Kidney capillary endothelial cell (primary cell): ENCODE results near the gene ITPRIP.

Experiments
- DNase-seq: peaks from one replicate; pipeline ENCODE4 v3.0.0-alpha.2; 2018; ENCODE audit warnings: low spot score

The ITPRIP gene

DNA sequence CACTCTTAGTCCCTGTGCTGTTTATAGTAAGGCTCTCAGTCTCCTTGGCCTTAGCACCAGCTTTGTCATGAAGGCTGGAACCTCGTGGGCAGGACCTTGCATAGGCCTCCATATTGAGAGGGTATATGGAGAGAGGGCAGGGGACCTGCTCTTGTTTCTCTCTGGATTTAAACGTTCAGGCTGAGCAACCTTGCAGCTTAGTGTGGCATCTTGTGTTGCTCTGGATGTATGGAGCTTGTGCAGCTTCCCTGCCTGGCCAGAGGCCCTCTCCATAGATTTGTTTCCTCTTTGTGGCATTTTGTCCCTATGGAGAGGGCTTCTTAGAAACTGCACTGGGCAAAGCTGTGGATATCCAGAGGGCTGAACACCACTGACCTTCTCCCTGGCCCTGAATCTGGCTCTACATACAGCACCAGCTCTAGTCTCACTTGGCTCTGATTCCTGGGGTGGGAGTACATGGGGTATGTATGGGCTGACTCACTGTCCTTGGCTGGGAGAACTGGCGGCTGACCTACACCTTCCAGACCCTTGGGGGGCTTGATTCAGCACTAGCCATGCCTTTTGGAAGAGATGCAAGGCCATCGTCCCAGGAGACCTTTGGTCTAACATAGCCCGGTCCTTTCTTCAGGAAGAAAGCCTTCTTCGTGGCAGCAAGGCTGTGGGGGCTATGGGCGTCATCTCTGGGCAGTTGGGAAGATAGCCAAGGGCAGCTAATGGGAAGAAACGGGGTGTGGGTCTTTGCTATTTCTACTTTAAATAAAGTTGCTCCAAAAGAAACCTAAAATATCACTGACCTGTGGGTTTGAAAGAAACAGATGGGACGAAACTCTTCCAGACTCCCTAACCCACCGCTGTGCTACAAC, 30.5 kb downstream of the ITPRIP start:
- no peak for DNase-seq

- no peak for DNase-seq
Measured at GRCh38 chr10:104306897-104307296, 31.4 kb downstream of the ITPRIP start.

- no peak for DNase-seq
Measured at GRCh38 chr10:104304927-104305326, 33.3 kb downstream of the ITPRIP start.

- no peak for DNase-seq
Measured at GRCh38 chr10:104304356-104304745, 33.9 kb downstream of the ITPRIP start.

DNA sequence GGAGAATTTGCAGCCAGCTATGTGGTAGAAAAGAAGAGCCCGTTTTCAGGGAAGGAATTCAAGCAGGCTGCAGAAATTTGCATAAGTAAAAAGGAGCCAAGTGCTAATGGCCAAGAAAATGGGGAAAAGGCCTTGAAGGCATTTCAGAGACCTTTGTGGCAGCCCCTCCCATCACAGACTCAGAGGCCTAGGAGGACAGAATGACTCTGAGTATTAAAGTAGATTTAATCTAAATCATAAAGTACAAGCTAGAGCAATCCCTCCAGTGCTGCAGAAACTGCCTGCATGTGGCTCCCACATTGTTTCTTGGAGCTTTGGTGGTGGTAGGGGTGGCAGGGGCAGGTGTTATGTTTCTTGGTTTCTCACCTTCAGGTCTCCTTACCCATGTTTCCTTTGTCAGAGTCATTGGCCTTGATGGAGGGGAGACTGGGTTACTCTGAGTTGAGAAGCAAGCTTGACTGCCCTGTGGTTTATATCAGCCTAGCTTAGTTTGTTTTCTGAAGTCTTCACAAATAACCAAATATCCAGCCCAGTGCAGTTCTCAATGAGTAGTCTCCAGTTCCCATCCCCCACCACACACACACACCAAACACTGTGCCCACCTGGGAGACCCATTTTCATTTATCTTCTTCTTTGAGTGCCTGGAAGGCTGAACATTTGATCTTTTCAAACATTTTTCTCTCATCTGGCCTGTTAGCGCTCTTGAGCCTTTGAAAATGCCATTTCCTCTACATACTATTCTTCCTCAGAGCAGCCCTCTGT, 34.5 kb downstream of the ITPRIP start:
- DNase-seq: no peak

GRCh38 chr10:104301907-104302690, 36.2 kb downstream of the ITPRIP start:
- DNase-seq: no peak

GRCh38 chr10:104300736-104301292, 37.5 kb downstream of the ITPRIP start:
- peak; percentile 95 for DNase-seq

DNA sequence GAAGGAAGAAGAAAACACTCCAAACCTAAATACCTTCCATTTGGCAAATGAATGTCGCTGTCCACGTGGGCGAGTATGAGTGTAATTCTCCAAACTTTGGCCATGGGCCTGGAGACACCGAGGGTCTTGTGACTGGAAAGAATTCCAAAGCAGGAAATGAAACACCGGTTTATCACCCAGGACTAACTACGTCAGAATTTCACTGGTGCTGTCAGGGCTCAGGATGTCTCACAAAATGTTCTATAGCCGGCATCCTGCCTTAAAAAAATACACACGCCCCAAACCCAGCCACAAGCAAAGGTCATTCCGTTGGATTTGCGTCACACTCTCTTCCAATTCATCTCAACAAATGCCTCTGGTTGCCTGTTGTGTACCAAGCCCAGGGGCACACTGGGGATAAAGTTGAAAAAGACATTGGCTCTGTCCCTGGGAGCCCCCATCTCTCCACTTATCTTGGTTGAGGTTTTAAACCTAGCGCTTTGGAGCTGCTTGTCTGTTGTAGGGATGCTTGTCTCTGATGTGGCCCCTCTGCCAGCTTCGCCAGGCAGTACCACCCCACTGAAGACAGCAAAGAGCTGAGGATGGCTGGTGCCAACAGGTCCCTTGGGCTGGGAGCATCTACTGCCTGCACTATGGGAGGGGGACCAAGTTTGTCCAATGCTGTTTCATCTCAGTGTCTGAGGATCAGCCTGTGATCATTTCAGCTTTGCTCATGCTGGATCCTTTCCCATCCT, 38.1 kb downstream of the ITPRIP start:
- peak; percentile 99 for DNase-seq

- DNase-seq: peak; percentile 80
Measured at GRCh38 chr10:104299031-104299904, 39.0 kb downstream of the ITPRIP start.

GRCh38 chr10:104297697-104298660, 40.3 kb downstream of the ITPRIP start:
- peak; percentile 71 for DNase-seq

DNA sequence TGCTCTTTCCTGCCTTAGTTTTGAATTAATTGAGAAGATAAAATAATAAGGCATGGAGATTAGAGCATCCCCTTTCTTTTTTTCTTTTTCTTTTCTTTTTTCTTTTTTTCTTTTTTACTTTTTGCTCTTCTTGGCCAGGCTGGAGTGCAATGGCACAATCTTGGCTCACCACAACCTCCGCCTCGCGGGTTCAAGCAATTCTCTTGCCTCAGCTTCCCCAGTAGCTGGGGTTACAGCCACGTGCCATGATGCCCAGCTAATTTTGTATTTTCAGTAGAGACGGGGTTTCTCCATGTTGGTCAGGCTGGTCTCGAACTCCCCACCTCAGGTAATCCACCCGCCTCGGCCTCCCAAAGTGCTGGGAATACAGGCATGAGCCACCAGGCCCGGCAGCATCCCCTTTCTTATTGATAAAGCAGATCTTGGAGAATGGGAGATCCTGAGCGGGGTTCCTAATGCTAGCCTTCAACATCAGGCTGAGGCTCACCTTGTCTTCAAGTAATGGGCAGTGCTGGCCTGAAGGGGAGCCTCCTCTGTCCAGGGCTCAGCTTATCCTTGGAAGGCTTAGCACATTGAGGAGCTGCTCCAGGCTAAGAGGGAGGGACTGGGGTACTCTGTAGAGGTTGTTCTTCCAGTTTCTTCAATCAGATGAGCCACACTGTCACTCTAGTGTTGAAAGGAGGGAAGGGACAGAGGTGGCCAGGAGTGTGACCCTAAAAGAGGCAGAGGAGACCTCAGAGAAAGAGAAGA, 41.4 kb downstream of the ITPRIP start:
- DNase-seq: no peak

DNA sequence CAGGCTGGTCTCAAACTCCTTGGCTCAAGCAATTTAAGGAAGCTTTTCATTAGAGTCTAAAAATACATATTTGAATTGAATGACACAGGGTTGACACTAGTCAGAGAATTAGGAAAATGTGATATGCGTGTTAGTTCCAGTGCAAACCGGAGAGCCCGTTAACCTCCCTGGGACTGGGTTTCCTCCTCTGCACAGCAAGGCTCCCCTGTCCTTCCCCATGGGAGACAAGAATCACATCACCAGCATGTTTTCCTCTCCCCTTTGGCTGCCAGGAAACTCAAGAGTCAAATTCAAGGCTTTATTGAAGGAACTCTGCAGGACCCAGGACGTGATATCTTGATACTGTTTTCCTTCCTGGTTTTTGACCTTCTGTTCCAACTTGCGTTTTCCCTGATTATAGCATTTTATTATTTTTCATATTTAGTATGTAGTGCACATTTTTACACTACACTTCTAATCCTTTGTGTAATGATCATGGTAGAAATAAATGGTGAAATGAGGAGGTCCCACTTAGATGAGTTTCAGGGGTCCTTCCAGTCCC, 44.4 kb downstream of the ITPRIP start:
- no peak for DNase-seq

- DNase-seq: no peak
Measured at GRCh38 chr10:104293011-104293410, 45.3 kb downstream of the ITPRIP start.

DNA sequence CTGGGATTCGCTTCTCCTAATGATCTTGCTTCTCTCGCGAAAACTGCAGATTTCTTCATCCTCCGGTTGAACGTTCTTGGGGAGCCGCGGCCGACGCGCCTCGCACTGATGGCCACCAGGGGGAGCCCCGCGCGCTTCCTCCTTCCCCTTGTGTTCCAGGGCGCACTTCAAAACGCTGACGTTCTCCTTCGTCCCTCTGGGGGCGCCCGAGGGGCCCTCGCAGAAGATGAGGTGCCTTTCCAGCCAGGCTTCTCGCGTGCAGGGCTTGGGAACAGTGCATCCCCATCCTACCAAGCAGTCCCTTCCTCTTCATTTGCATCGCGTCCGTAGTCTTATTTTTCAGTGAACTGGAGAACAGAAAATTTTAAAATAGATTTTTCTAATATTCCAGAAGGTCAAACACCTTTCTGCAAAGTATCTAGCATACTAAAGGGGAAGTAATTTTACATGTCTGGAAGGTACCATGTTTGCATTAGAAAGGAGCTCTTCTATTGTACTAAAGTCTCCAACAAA, 46.8 kb downstream of the ITPRIP start:
- DNase-seq: peak; percentile 85

DNA sequence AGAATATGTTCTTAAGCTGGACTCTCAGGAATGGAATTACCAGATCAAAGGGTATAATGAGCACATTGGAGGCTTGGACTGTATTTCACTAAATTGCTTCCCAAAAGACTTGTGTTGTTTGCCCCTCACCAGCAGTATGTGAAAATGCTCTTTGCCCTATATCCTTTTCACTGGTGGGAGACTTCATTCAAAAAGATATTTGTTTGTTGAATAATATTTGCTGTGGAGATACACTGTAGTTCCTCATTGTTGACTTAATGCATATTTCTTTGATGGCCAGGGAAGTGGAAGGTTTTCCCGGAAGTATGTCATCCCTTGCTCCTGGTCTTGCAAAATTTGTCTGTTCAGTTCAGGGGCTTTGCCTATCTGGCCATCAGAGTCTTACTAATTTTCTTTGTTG, 49.9 kb downstream of the ITPRIP start:
- DNase-seq: no peak

DNA sequence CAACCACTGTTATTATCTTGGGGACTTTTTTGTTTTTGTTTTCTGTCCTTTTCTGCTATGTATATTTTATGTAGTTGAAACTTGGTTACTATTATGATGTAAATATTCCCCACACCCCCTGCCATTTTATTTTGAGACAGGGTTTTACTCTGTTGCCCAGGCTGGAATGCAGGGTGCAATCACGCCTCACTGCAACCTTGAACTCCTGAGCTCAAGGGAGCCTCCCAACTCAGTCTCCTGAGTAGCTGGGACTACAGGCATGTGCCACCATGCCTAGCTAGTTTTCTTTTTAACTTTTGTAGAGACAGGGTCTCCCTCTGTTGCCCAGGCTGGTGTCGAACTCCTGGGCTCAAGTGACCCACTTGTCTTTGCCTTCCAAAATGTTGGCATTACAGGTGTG, 51.3 kb downstream of the ITPRIP start:
- DNase-seq: no peak

DNA sequence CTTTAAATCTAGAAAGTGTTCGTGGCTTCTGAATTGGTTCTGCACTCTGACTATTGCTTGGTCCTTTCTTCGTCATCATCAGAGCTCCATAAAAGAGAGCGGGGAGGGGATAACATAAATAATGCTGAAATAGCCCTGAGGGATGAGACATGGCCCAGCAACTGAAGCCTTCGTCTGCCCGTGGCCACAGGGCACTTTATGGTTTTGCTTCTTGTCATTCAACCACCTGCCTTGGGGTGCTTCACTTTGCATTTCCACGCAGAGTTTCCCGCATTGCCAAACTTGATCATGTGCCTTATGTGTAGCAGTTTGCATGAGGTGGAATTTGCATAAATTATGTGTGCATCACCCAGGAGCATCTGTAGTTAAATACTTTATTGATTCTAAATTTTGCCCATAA, 53.4 kb downstream of the ITPRIP start:
- no peak for DNase-seq

DNA sequence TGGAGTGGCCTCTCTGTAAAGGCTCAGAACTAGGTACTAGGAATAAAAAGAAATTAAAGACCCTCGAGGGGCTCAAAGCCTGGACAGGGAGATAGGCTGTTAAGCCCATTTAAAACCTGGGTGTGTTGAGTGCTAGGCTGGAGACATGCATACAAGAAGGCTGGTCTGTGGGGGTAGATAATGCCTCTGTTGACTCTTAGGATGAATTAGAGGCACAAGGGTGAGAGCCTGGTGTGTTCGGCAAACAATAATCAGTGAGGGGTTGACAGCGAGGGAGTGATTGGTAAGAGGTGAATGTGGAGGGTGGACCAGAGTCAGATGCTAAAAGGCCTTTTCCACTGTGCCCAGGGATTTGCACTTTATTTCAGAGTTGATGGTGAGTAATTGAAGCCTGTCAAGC, 56.6 kb downstream of the ITPRIP start:
- DNase-seq: no peak
